GM08714 (cell line): Measurements from ENCODE around the gene TANGO2.

ENCODE experiments used
- H3K4me3 ChIP-seq: fragments of 200-500 bp; sonication (Bioruptor generic); 2 replicates; pipeline ENCODE4 v1.5.1; 2014; ENCODE audit warnings: mild to moderate bottlenecking, low read length, inconsistent platforms
- ZNF274 ChIP-seq: IDR thresholded peaks from 2 replicates; pipeline ENCODE4 v1.6.1; 2012; ENCODE audit warnings: mild to moderate bottlenecking, low read depth, low read length

The TANGO2 gene

GRCh38 chr22:19995611-19996339 lies 25.1 kb upstream of the TANGO2 start:
- no peak for TF ChIP-seq ZNF274
- no peak overlapping the region for H3K4me3 ChIP-seq

GRCh38 chr22:19996694-19997384 lies 24.1 kb upstream of the TANGO2 start:
- H3K4me3 ChIP-seq = no peak overlapping the region
- no peak for TF ChIP-seq ZNF274

GRCh38 chr22:19997561-19998231 lies 23.2 kb upstream of the TANGO2 start:
- no peak overlapping the region for H3K4me3 ChIP-seq
- TF ChIP-seq ZNF274 = no peak

GRCh38 chr22:19998232-19998951 lies 22.5 kb upstream of the TANGO2 start:
- TF ChIP-seq ZNF274 = no peak
- H3K4me3 ChIP-seq = no peak overlapping the region

GRCh38 chr22:19998991-19999820 lies 21.7 kb upstream of the TANGO2 start:
- H3K4me3 ChIP-seq = no peak overlapping the region
- TF ChIP-seq ZNF274 = no peak

- H3K4me3 ChIP-seq = no peak overlapping the region
- TF ChIP-seq ZNF274 = no peak
Observed at GRCh38 chr22:20000246-20001081, 20.4 kb upstream of the TANGO2 start.

GRCh38 chr22:20001082-20001638 lies 19.8 kb upstream of the TANGO2 start:
- H3K4me3 ChIP-seq = no peak overlapping the region
- no peak for TF ChIP-seq ZNF274

GRCh38 chr22:20002128-20002527 lies 18.8 kb upstream of the TANGO2 start:
- H3K4me3 ChIP-seq = no peak overlapping the region
- no peak for TF ChIP-seq ZNF274

- no peak overlapping the region for H3K4me3 ChIP-seq
- no peak for TF ChIP-seq ZNF274
Observed at GRCh38 chr22:20002636-20003035, 18.3 kb upstream of the TANGO2 start.

- H3K4me3 ChIP-seq = no peak overlapping the region
- no peak for TF ChIP-seq ZNF274
Observed at GRCh38 chr22:20003304-20003703, 17.6 kb upstream of the TANGO2 start.

GRCh38 chr22:20004464-20004863 lies 16.4 kb upstream of the TANGO2 start:
- TF ChIP-seq ZNF274 = no peak
- H3K4me3 ChIP-seq = no peak overlapping the region

- TF ChIP-seq ZNF274 = no peak
- no peak overlapping the region for H3K4me3 ChIP-seq
Observed at GRCh38 chr22:20008221-20008995, 12.5 kb upstream of the TANGO2 start.
